GM10248 (cell line): ENCODE results near the gene ACAD9.

Source experiments
- CTCF ChIA-PET: fragments of 300-600 bp; sonication (Branson Sonifier 250); formaldehyde crosslinking; extraction: SDS; loops from one replicate; lab custom pipeline; 2021; ENCODE audit warnings: antibody characterized with exemption; lab: Yijun Ruan, JAX
- POLR2A ChIA-PET: fragments of 350-650 bp; sonication (Branson Sonifier 250); formaldehyde crosslinking; extraction: SDS; loops from one replicate; lab custom pipeline; 2020; ENCODE audit warnings: antibody characterized with exemption; lab: Yijun Ruan, JAX
- DNase-seq: peaks from one replicate; pipeline ENCODE4 v3.0.0; 2012; ENCODE audit errors: extremely low spot score
- CTCF ChIP-seq: IDR thresholded peaks from 2 replicates; pipeline ENCODE4 v1.5.1; 2012; ENCODE audit warnings: mild to moderate bottlenecking, low read depth; ENCODE audit errors: extremely low read depth, missing control alignments, control extremely low read depth

ACAD9 gene

DNA sequence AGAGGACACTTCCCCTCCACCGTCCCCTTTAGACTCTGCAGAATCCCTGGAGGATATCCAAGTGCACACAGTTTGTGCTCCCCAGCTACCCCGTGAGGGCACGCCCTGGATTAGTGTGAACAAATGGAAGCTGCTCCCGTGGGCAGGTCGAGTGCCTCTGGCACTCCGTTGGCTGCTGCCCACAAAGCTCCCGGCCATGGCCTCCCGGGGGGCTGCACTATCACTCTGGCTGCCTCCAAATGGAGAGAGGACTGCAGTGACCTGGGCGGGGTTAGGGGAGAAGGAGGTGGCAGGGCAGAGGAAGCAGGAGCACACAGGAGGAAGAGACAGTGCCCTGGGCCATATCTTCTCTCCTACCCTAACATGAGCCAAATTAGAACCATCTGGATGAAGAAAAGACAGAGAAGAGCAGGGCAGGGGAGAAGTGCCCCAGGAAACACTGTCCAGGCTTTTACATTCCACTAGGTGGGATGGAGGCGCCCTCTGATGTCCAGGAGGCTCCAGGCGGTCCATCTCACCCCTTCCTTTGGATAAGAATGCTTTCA lies 29.4 kb upstream of the ACAD9 start:
- ChIA-PET POLR2A (no interaction called here), CTCF (interaction anchor here (0.8 kb wide), 1 partner anchor 55 kb away, joined by 3 read pairs; no protein-coding TSS in a partner anchor)
- peak; percentile 9 for DNase-seq
- TF ChIP-seq CTCF = no peak

- POLR2A ChIA-PET = no interaction called here
- CTCF ChIA-PET = no interaction called here
- no peak for TF ChIP-seq CTCF
- no peak for DNase-seq
Measured at GRCh38 chr3:128850544-128850943, 28.9 kb upstream of the ACAD9 start.

GRCh38 chr3:128851601-128852000 lies 27.8 kb upstream of the ACAD9 start:
- TF ChIP-seq CTCF = no peak
- ChIA-PET POLR2A (no interaction called here), CTCF (no interaction called here)
- DNase-seq = peak; percentile 12

GRCh38 chr3:128853826-128854225 lies 25.6 kb upstream of the ACAD9 start:
- ChIA-PET POLR2A (no interaction called here), CTCF (no interaction called here)

GRCh38 chr3:128854475-128854874 lies 24.9 kb upstream of the ACAD9 start:
- no peak for TF ChIP-seq CTCF
- DNase-seq = no peak
- ChIA-PET CTCF (no interaction called here), POLR2A (no interaction called here)

More at GRCh38 chr3:128853826-128854225, 25.6 kb upstream of the ACAD9 start:
- no peak for TF ChIP-seq CTCF
- no peak for DNase-seq

GRCh38 chr3:128855569-128855968 lies 23.9 kb upstream of the ACAD9 start:
- ChIA-PET CTCF (interaction anchor here (1.4 to 1.5 kb wide), 2 partner anchors 11 to 175 kb away, joined by 5 read pairs; no protein-coding TSS in a partner anchor), POLR2A (no interaction called here)
- no peak for TF ChIP-seq CTCF
- no peak for DNase-seq
